Activated effector memory CD4-positive, alpha-beta T cell treated with anti-CD3 and anti-CD28 coated beads, Interleukin-2, amount 50 U/mL, for 16 hours (primary cell): Measurements from ENCODE around the gene NHS.

Experiments used
- DNase-seq: peaks from one replicate; pipeline ENCODE4 v3.0.0-alpha.2; 2020

NHS gene

GRCh38 chrX:17595456-17596035 is 220.5 kb downstream of the NHS start:
- no peak for DNase-seq

- no peak for DNase-seq
Measured at GRCh38 chrX:17596061-17596460, 221.1 kb downstream of the NHS start.

GRCh38 chrX:17596546-17597205 is 221.7 kb downstream of the NHS start:
- no peak for DNase-seq

- DNase-seq, result no peak
Measured at GRCh38 chrX:17597327-17597726, 222.3 kb downstream of the NHS start.

- DNase-seq, result no peak
Measured at GRCh38 chrX:17597836-17598439, 222.9 kb downstream of the NHS start.

GRCh38 chrX:17601441-17602200 is 226.6 kb downstream of the NHS start:
- no peak for DNase-seq

- no peak for DNase-seq
Measured at GRCh38 chrX:17602245-17602644, 227.2 kb downstream of the NHS start.

GRCh38 chrX:17603196-17603595 is 228.2 kb downstream of the NHS start:
- DNase-seq, result no peak

- no peak for DNase-seq
Measured at GRCh38 chrX:17605676-17606075, 230.7 kb downstream of the NHS start.

GRCh38 chrX:17606231-17606630 is 231.2 kb downstream of the NHS start:
- no peak for DNase-seq

- no peak for DNase-seq
Measured at GRCh38 chrX:17608888-17609287, 233.9 kb downstream of the NHS start.

GRCh38 chrX:17610788-17611187 is 235.8 kb downstream of the NHS start:
- DNase-seq, result no peak

GRCh38 chrX:17613979-17614588 is 239.1 kb downstream of the NHS start:
- DNase-seq, result no peak

GRCh38 chrX:17616936-17617335 is 241.9 kb downstream of the NHS start:
- DNase-seq, result no peak

- no peak for DNase-seq
Measured at GRCh38 chrX:17617806-17618205, 242.8 kb downstream of the NHS start.

- no peak for DNase-seq
Measured at GRCh38 chrX:17621566-17622270, 246.7 kb downstream of the NHS start.

- no peak for DNase-seq
Measured at GRCh38 chrX:17622331-17622730, 247.3 kb downstream of the NHS start.

- no peak for DNase-seq
Measured at GRCh38 chrX:17623750-17624149, 248.8 kb downstream of the NHS start.

GRCh38 chrX:17627026-17627425 is 252.0 kb downstream of the NHS start:
- no peak for DNase-seq

- DNase-seq, result no peak
Measured at GRCh38 chrX:17628976-17629375, 254.0 kb downstream of the NHS start.

GRCh38 chrX:17629519-17629918 is 254.5 kb downstream of the NHS start:
- no peak for DNase-seq

- DNase-seq, result no peak
Measured at GRCh38 chrX:17631647-17632046, 256.6 kb downstream of the NHS start.

GRCh38 chrX:17632942-17633341 is 257.9 kb downstream of the NHS start:
- no peak for DNase-seq
